Activated naive CD4-positive, alpha-beta T cell treated with anti-CD3 and anti-CD28 coated beads, Interleukin-2, amount 50 U/mL, for 72 hours (primary cell): Measurements from ENCODE around the gene CYB561. TPM values are rescaled to one million over a fixed set of nuclear protein-coding genes. Genes with fewer than 3 reads are reported as not detected.
"Not testable (repeated sequence)": the region's sequence is repeated elsewhere in the genome, so short reads cannot be mapped to it uniquely, and the experiment has no call there.

Source experiments
- ATAC-seq, 2 donors: fragments of 150-1000 bp; cut with Tn5 transposase; 2 replicates each; pipeline ENCODE4 v1.10.0; 2021; ENCODE audit warnings: mild to moderate bottlenecking in 2 of 2, moderate library complexity in 2 of 2
- DNase-seq, 2 donors: peaks; one replicate each; pipeline ENCODE4 v3.0.0; 2021 to 2022; ENCODE audit warnings: low spot score in 2 of 2
- H3K27ac Mint-ChIP-seq, 2 donors: one replicate each; pipeline ENCODE4 v1.8.0; 2022; ENCODE audit warnings: mild to moderate bottlenecking in 2 of 2, mixed read lengths in 2 of 2
- H3K36me3 Mint-ChIP-seq, 2 donors: one replicate each; pipeline ENCODE4 v1.8.0; 2022; ENCODE audit warnings: mixed read lengths in 2 of 2
- H3K9me3 Mint-ChIP-seq, 2 donors: one replicate each; pipeline ENCODE4 v1.8.0; 2022; ENCODE audit warnings: mixed read lengths in 2 of 2
- total RNA-seq, 2 donors: library from RNA; stranded (reverse); gene quantifications; one replicate each; pipeline ENCODE4 v1.2.3, GENCODE V29; 2022

CYB561 gene
- total RNA-seq, 2 donors from 2014 or later: 0.27 to 2.7 TPM

DNA sequence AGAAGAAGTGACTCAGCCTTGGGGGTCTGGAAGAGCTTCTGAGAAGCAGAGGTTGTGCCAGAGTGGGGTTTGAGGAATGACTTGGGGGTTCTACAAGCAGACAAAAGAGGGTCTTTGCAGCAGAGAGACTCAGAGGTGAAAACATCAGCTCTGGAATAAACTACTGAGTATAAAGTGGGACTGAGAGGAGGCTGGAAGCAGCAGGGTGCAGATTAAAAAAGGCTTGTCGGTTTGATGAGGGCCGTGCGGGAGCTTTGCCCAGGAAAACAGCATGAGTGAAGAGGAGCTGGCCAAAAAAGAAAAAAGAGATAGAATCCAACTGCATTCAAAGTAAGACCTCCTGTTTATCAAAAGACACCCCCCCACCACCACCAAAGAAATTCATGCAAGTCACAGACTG lies 17.7 kb upstream of the CYB561 start:
- no peak overlapping the region for H3K27ac Mint-ChIP-seq
- ATAC-seq (no peak), DNase-seq (no peak)
- no peaks in the 10 kb centered on the region for H3K36me3 Mint-ChIP-seq
- H3K9me3 Mint-ChIP-seq: no peaks in the 10 kb centered on the region

DNA sequence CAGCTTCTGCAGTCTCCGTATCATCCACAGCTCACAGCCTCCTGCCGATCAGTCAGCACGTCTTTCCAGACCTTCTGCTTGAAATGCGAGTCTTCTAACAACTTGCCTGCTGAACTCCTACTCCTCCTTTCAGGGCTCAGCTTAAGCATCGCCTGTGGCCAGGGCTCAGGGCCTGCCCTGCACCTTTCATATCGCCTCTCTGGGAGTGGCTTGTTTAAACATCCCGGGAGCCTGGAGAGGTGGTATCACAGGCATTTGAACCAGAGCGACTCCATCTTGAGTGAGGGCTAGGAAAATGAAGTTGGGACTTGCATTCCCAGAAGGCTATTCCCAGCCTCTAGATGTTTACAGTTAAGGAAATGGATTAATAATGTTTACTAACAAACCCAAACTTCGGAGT lies 13.9 kb upstream of the CYB561 start:
- H3K9me3 Mint-ChIP-seq: no peaks in the 10 kb centered on the region
- no peaks in the 10 kb centered on the region for H3K36me3 Mint-ChIP-seq
- H3K27ac Mint-ChIP-seq: no peak overlapping the region
- no peak for ATAC-seq
- DNase-seq: no peak

DNA sequence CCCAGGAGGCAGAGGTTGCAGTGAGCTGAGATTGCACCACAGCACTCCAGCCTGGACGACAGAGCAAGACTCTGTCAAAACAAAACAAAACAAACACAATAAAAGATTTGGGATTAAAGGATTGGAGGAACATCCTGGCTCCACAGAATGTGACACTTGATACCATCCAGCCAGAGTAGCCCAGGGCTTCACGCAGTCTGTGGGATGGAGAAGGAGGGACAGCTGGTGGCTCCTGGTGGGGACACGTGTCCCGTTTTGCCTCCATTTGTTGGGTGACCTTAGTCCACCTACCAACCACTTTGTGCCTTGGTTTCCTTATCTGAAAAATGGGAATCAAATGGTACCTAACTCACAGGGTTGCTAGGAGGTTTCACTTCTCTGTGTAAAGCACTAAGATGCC lies 12.4 kb upstream of the CYB561 start:
- no peak for ATAC-seq
- DNase-seq: no peak
- Mint-ChIP-seq H3K9me3 (no peaks in the 10 kb centered on the region), H3K27ac (no peak overlapping the region), H3K36me3 (no peaks in the 10 kb centered on the region)

DNA sequence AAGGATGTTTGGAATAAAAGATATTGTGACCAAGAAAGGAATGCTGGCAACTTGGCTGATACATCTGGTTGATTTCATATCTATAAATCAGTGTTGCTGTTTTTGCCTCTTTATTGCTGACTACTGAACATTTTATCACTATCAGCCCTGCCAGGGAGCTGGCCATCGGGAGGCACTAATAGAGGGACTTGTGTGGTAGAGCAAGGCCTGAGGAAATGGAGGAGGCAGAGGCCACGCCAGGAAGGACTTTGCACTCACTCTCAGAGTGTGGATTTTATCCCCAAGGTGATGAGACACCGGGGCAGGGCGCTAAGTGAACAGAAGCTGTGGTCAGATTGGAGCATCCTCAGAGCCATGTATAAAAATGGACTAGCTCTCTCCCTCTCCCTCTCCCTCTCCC lies 9.3 kb upstream of the CYB561 start:
- ATAC-seq (no peak), DNase-seq (no peak)
- Mint-ChIP-seq H3K36me3 (no peaks in the 10 kb centered on the region), H3K27ac (no peak overlapping the region), H3K9me3 (no peaks in the 10 kb centered on the region)

DNA sequence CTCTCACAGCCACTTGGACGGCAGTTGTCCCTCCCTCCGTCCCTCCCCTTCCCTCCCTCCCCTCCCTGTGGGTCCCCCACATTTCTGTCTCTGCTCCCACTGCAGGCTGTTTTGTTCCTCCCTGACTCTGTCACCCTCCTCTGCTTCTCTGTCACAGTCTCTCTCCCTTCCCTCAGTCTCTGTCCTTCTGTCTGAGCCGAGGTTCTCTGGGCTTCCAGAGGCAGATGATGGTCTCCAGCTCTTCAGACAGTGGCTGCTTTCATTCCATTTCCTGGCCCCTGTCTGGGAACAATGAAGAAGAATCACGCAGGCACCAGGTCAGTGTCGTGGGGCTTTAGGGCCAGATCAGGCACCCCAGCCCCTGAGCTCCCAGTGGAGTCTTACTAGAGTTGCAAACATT lies 8.8 kb upstream of the CYB561 start:
- no peaks in the 10 kb centered on the region for H3K9me3 Mint-ChIP-seq
- no peaks in the 10 kb centered on the region for H3K36me3 Mint-ChIP-seq
- H3K27ac Mint-ChIP-seq: no peak overlapping the region
- DNase-seq: no peak
- no peak for ATAC-seq

DNA sequence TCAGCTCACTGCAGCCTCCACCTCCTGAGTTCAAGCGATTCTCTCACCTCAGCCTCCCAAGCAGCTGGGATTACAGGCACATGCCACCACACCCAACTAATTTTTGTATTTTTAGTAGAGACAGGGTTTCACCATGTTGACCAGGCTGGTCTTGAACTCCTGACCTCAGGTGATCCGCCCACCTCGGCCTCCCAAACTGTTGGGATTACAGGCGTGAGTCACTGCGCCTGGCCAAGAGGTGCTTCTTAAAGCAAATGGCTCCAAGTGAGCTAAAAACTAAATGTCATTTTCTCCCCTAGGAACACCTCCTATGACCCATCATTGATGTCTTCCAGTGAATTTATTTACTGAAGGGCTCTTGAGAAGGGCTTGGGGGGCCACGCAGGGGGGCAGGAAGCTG lies 8.3 kb upstream of the CYB561 start:
- not testable (repeated sequence) for H3K36me3 Mint-ChIP-seq, H3K9me3 Mint-ChIP-seq, ATAC-seq, H3K27ac Mint-ChIP-seq, DNase-seq

DNA sequence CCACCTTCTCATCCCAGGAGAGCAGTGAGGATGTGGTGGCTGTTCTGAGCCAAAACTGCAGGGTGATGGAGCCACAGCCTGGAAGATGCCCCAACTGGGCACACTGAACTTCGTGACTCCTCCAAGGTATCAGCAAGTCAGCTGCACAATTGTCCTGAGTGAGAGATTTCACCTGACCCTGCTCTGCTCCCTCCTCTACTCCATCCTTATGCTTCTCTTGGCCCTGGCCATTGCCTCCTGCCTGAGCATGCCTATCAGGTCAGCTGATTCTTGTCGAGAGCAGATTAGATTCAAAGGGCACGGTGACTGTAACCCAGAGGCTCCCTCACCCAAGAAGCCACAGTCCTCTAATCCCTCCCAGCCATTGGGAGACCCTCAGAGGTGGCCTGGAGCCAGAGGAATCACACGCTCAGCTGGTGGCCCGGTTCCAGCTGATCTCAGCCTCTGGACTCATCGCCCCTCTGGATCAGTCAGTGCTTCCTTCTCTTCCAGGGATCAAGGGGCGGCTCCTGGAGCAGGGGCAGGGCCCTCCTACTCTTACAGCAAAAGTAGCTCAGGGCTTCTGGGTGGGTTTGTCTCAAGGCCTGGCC lies 7.0 kb upstream of the CYB561 start:
- DNase-seq (no peak), ATAC-seq (peak in 1 of 2 donors; percentile 9)
- H3K9me3 Mint-ChIP-seq: no peaks in the 10 kb centered on the region
- no peaks in the 10 kb centered on the region for H3K36me3 Mint-ChIP-seq
- H3K27ac Mint-ChIP-seq: no peak overlapping the region

DNA sequence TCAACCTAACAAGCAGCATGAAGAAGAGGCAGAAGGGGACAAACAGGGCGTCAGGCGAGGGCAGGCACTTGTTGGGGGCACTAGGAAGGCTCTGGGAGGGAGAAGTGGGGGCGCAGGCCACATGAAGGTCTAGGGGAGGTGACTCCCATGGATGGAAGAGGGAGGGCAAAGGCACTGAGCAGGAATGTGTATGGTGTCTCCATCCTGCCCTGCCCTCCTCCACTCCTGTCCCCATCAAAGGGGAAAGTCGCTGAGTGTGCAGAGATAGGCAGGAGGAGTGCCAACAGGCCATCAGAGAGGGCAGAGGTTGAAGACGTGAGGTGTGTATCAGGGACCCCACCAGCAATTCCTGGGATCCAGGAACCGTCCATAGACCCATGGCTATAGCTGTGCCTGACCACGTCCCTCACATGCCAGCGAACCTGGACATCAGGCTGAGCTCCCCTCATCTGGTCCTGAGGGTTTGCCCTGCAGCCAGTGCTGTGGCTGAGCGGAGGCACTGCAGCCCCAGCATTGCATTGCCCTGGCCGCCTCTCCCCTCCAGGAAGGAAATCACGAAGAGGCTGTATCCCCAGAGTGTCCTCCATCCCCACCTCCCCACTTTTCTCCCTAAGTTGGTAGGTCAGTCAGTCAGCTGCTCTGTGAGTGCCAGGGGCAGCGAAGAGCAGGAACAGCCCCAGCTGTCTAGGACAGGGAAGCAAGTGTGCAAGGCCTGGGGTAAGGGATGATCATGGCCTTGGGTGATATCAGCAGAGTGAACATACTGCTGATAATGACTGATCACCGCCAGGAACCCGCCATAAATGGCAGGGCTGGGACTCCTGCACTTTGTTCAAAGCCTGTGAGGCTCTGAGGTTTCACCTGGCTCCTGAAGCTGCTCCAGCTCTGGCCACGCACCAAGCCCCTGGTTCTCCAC lies 6.2 kb upstream of the CYB561 start:
- no peak overlapping the region for H3K27ac Mint-ChIP-seq
- no peaks in the 10 kb centered on the region for H3K36me3 Mint-ChIP-seq
- ATAC-seq: peak in 1 of 2 donors; percentile 7
- no peaks in the 10 kb centered on the region for H3K9me3 Mint-ChIP-seq
- DNase-seq: no peak

DNA sequence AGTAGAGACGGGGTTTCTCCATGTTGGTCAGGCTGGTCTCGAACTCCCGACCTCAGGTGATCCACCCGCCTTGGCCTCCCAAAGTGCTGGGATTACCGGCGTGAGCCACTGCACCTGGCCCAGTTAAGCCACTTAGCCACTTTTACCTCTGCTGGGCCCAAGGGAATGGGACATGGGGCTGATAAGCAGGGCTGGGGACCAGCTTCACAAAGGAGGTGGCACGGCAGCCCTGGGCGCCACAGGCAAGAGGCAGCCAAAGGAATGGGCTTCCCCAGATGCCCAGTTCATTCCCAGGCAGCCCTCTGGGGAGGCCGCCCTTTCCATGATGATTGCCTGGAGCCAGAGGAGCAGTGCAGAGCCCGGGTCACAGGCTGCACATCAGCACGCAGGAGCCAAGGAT lies 5.0 kb upstream of the CYB561 start:
- Mint-ChIP-seq H3K36me3 (no peaks in the 10 kb centered on the region), H3K9me3 (no peaks in the 10 kb centered on the region), H3K27ac (no peak overlapping the region)
- DNase-seq (no peak), ATAC-seq (no peak)

DNA sequence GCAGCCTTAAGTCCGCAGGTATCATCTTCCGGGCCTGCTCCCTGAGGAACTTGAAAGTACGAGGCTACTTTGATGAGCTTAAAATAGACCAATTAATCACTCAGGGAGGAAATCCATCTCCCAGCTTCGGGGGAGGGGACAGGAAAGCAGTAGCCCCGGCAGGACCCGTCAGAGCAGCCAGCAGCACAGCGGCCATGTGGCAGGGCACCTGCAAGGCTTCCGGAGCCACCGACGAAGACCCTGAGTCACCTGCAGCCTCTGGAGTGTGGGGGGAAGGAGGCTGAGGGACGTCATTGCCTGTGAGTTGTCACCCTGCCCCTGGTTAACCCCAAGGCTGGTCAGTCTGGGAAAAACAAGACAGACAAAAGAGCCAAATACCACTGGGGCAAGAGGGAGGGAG lies 4.4 kb upstream of the CYB561 start:
- no peak overlapping the region for H3K27ac Mint-ChIP-seq
- ATAC-seq (peak in 1 of 2 donors; percentile 22), DNase-seq (no peak)
- H3K9me3 Mint-ChIP-seq: no peaks in the 10 kb centered on the region
- H3K36me3 Mint-ChIP-seq: no peaks in the 10 kb centered on the region

DNA sequence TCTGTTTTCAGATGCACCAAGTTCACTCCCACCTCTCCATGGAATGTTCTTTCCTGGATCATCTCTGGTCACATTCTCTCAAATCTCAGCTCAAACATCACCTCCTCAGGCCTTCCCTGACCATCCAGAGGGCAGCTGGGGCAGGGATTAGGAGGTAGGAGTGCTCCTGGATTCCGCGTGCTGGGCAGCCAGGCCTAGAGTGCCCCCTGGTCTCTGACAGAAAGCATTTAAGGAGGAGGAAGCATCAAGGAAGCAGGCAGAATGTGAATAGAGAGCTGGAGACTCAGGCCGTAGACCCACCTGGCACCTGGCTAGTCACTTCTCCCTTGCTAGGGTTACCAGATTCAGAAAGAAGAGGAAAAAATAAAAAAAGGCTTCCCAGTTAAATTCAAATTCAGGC lies 2.5 kb upstream of the CYB561 start:
- no peak overlapping the region for H3K27ac Mint-ChIP-seq
- no peak for DNase-seq
- no peak for ATAC-seq
- no peaks in the 10 kb centered on the region for H3K9me3 Mint-ChIP-seq
- no peaks in the 10 kb centered on the region for H3K36me3 Mint-ChIP-seq

DNA sequence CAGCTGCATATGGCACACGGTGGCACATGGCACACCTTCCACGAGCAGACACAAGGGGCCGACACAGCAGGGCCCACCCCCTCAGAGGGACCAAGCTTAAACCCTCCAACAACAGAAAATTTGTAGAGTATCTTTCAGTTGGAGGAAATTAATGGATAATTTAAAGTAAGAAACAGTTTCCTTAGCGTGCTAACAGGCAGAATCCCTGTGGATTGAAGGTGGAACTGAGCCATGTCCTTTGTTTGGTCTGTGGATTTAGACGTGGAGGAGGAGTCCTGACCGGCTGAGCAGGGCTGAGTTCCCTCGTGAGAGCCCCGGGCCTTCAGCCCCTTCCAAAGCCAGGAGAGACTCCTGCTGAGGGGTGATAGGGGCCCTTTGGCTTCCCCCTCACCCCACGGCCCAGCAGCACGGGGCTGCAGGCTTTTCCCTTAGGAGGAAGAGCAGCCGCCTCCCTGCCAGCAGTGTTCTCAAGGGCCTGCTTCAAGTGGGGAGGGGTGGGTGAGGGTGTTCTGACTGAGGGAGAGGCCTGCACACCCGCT lies 1.4 kb upstream of the CYB561 start:
- ATAC-seq (no peak), DNase-seq (no peak)
- peak overlapping the region; percentile 52 to 71 for H3K27ac Mint-ChIP-seq
- no peaks in the 10 kb centered on the region for H3K36me3 Mint-ChIP-seq
- H3K9me3 Mint-ChIP-seq: no peaks in the 10 kb centered on the region

DNA sequence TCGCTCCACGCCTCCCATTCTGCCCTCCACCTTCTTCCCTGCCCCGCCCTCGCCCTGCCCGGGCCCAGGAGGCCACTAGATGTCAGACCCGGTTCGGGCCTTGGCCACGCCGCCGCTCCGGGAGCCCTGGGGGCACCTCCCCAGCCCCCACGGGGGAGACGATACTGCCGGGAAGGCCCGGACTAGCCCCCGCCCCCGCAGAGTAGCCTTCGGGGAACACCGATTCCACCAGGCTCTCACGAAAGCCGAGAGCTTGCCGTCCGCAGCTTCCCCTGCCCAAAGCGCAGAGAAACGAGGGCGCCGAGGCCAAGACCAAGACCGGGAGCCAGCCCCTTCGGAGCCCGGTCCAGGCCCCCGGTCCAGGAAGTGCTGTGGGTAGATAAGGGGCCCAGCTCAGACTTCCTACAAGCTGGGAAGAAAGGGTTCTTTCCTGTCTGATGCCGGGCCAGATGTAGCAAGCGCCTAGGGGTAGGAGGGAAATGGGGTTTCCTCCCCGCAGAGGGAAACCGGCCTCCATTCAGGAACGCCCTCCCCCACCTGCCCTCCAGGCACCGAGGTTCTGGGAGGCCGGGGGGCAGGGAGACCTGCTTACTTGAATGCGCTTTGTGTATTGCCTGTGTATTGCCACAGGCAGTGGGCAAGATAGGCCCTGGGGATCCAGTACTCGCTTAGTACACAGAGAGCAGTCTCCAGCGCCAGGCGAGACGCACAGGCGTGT lies 806 bp upstream of the CYB561 start:
- ATAC-seq (peak; percentile 19 to 50), DNase-seq (peak; percentile 42 to 66)
- Mint-ChIP-seq H3K9me3 (no peaks in the 10 kb centered on the region), H3K36me3 (no peaks in the 10 kb centered on the region), H3K27ac (peak overlapping the region; percentile 52 to 71)

DNA sequence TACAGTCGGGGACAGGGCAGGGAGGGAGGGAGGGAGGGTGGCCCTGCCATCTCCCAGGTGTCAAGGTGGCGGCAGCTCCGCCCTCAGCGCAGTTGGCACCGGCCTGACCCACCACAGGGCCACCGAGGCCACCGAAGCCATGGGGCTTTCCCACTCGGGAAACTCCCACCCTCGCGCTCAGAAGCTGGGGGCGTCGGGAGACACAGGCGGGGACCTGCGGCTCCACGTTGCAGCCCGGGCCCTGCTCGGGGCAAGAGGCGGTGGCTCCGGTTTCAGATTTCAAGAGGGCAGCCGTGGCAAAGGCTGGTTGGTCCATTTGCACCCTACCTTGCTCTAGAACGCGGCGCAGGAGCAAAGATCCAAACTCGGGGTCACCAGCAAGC lies 544 bp downstream of the CYB561 start:
- Mint-ChIP-seq H3K36me3 (no peaks in the 10 kb centered on the region), H3K27ac (no peak overlapping the region), H3K9me3 (no peaks in the 10 kb centered on the region)
- ATAC-seq: peak in 1 of 2 donors; percentile 12
- no peak for DNase-seq

DNA sequence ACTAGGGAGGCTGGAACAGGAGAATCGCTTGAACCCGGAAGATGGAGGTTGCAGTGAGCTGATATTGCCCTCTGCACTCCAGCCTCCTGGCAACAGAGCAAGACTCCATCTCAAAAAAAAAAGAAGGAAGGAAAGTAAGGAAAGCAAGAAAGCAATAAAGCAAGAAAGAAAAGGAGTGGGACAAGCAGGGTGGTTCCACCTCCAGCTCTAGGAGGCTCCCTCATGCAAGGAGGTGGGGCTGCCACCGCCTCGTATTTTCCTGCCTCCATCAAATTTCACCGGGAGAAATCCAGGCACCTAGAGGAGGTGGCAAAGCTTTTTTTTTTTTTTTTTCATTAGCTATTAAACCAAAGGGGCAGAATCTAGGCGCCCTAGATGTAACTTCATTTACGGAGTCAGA lies 1.0 kb downstream of the CYB561 start:
- no peak for DNase-seq
- H3K9me3 Mint-ChIP-seq: no peaks in the 10 kb centered on the region
- no peaks in the 10 kb centered on the region for H3K36me3 Mint-ChIP-seq
- no peak for ATAC-seq
- no peak overlapping the region for H3K27ac Mint-ChIP-seq

DNA sequence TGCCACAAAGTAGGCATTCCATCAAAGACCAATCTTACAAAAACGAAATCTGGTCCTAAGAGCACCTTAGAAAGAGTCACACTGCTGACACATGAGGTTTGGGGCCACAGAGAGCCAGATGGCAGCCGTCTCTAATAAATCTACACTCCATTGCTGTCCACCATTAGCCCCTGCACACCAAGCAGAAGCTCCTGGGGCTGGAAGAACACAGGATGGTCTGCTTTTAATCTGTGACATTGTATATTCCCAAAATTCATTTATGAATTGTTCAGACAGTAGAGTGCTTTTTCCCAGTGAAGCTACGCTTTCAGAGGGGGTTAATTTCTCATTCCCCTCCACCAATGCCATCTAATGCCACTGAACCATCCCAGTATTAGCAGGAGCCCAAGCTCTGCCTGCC lies 1.6 kb downstream of the CYB561 start:
- Mint-ChIP-seq H3K9me3 (no peaks in the 10 kb centered on the region), H3K27ac (no peak overlapping the region), H3K36me3 (no peaks in the 10 kb centered on the region)
- no peak for DNase-seq
- ATAC-seq: no peak

DNA sequence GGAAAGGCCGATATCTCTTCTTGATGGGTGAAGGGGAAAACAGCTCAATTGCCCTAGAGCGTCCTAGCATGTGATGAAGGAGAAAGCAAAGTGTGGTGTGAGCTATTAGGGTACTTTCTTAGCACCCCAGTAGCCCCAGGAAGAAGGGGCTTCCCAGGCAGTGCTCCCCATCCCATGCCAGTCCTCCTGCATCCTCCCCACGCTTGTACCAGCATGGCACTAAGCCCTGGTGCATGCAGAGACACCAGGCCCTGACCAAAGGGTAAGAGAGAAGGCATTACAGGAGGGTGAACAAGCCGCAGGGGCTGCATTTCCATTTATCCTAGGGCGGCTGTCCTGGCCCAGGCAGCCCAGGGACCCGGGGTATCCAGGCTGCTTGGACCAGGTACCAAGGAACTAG lies 3.1 kb downstream of the CYB561 start:
- Mint-ChIP-seq H3K27ac (no peak overlapping the region), H3K36me3 (no peaks in the 10 kb centered on the region), H3K9me3 (no peaks in the 10 kb centered on the region)
- ATAC-seq: no peak
- no peak for DNase-seq
